ENCODE measurements around the gene HERC4.
A peak's percentile ranks its signal among the peaks of the same experiment; 100 is the strongest.
"Not testable (repeated sequence)": the region's sequence is repeated elsewhere in the genome, so short reads cannot be mapped to it uniquely, and the experiment has no call there.

The HERC4 gene

DNA sequence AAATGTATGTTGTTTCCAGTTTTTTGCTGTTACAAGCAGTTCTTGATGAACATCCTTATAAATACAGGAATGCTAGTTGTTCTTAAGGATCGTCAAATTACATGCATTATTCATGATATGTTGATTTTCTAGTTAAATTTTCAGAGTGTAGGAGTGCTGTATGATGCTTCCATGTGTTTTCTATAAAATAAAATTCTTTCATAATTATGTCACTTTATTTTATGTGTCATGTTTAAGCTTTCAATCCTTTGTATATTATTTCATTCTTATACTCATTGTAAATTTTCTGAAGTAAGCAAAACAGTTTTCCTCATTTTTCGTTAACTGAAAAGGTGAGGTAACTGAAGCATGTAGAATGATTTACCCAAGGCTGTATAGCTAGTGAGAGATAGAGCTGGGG is 17.4 kb upstream of the HERC4 start:
- no peak for DNase-seq (ENCODE audit: low spot score)

DNA sequence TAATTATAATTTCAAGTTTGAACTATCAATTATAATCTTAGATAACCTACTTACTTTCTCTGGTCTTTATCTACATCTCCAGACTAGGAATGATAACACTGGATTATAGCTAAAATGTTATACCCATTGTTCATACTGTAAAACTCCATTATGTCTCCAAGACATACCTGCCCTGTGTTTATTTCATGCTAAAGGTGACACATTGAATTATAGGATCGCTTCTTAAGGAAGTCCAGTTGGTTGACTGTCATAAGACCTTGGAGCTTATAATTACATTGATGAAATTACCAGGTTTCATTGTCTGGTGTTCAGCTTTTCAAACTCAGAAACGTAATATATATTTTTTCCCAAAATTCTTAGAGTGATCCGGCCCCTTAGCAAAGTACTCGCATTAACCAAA is 15.5 kb upstream of the HERC4 start:
- no peak for DNase-seq (ENCODE audit: low spot score)

DNA sequence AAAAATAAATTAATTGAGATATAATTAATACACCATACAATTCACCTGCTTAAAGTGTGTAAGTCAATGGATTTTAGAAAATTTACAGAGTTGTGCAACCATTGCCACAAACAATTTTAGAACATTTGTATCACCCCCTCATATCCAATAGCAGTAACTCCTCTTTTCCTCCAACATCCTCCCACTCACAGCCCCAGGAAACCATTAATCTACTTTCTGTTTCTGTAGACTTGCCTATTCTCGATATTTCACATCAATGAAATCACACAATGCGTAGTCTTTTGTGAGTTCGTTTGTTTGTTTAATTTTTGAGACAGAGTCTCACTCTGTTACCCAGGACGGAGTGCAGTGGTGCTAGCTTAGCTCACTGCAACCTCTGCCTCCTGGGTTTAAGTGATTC is 13.7 kb upstream of the HERC4 start:
- DNase-seq (ENCODE audit: low spot score) = no peak

DNA sequence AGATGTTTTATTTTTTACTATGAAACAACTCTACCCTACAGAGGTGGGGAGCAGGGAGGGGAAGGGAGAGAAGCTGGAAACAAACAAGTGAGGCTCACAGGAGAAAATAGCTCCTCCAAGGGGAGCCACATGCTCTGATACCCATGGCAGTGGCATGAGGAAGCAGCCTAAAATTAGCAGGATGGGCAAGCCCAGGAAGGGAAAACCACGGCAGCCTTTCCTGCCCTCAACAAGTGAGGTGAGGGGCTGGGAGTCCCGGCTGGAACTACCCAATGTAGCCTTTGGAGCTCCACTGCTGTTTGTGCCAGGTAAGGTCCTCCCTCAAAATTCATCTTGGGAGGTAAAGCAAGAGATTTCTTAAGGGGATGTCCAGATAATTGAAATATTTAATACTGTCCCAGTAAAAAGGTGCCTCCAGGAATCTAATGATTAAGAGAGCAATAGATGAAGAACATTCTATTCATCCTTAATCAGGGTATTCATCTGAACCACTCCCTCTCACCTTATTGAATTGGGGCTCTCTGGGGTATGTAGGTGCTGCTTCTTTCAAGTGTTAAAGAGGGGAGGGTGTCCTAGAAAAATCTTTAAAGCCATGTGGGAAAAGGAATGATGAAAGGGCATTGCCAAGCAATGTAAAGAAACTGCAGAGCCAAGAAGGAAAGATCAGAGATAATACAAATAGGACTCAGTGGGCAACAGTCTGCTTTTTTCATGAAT is 12.8 kb upstream of the HERC4 start:
- DNase-seq (ENCODE audit: low spot score) = no peak

DNA sequence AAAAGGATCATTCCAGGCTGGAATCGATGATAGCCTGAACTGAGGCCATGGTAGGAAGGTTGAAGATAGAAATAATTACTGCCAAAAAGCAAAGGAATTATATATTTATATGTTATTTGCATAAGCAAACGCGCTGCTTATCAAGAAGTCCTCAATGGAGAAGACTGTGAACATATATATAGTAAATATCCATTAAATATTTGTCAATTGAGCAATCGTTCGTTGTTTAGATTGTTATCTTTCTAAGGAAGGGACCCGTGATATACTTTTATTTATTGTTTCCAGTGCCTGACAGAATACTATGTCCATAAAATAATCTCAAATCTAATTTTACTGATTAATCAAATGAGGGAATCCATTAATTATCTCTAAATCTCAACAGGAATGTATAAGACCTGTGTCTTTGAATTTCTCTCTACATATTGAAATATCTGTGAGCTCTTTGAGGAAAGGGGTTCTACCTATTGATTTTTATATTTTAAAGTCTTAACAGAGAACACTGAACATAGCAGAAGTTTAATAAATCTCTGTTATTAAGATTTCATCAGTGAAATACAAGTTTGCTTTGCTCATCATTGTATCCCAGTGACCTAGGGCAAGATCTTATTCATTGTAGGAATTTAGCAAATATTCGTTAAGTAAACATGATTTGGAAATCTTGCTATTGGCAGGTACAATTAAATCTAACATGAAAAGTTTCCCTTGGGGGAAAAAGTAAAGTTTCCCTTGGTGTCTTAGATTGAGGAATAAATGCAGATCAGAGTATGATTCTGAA is 12.0 kb upstream of the HERC4 start:
- no peak for DNase-seq (ENCODE audit: low spot score)

DNA sequence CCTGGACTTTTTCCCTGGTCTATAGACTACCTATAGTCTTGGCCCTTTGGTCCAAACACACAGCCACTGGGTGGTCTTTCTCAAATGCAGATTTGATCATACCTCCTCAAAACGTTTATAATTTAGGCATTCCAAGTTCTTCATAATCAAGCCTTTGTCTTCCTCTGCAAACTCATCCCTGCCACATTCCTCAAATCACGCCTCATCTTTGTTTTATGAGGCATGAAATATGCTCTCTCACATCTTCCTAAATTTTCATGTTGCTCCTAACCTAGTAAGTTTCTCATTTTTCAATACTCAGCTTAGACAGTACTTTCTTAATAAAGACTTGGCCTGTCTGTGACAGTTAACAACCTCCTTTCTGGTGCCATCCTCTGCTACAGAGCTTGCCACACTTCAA is 10.9 kb upstream of the HERC4 start:
- no peak for DNase-seq (ENCODE audit: low spot score)

DNA sequence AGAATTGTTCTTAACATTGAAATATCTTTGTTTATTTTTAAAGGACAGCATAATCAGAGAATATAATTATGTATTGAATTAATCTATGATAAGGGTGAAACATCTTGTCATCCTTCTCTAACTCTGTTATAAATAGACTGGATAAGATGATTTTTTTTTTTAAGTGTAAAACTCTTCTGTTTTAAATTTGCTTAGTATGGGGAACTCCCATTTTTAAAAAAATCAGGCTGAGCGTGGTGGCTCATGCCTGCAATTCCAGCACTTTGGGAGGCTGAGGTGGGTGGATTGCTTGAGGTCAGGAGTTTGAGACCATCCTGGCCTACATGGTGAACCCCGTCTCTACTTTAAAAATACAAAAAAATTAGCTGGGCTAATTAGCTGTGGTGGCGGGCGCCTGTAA is 9.4 kb upstream of the HERC4 start:
- no peak for DNase-seq (ENCODE audit: low spot score)

DNA sequence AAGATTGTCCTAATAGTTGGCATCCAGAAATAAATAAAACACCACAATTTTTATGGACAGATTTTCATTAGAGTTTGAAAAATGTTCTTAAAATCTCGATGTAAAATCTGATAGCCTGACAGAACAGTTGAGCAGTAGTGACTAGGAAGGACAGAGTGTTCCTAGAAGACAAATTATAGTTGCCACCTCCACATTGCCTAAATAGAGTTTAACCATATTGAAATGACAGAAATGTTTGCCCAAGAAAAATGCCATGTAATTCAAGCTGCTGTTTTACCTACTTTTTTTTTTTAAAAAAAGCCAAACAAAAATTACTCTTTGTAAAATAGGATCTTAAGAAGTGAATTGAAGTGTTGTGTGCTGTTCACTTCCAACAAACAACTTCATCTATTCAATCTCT is 8.9 kb upstream of the HERC4 start:
- no peak for DNase-seq (ENCODE audit: low spot score)

DNA sequence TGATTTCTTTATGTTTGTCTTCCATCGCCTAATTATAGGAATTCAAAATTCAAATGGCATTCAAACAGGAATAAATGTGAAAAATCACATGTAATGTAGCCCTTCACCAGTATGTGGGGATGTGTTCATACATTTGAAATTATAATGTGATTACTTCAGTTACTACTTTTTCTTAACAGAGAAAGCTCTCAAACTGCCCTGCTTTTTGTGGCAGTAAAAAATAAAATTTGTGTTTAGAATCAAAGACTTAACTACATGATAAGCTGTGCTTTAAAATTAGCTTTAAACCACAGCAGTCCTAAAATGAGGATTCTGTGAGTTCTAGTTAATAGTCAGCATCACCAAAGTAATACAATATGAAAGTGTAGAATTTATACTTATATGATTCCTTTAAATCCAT is 7.8 kb upstream of the HERC4 start:
- DNase-seq (ENCODE audit: low spot score) = no peak

DNA sequence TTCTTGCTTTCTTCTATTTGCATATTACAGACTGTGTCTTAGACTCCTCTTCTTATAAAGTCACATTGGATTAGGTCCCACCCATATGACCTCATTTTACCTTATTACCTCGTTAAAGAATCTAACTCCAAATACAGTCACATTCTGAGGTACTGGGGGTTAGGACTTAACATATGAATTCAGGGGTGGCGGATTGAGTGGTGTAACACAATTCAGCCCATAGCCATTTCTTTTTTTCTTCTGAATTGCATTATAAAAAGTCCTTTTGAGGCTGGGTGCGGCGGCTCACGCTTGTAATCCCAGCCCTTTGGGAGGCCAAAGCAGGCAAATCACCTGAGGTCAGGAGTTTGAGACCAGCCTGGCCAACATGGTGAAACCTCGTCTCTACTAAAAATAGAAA is 6.8 kb upstream of the HERC4 start:
- no peak for DNase-seq (ENCODE audit: low spot score)

DNA sequence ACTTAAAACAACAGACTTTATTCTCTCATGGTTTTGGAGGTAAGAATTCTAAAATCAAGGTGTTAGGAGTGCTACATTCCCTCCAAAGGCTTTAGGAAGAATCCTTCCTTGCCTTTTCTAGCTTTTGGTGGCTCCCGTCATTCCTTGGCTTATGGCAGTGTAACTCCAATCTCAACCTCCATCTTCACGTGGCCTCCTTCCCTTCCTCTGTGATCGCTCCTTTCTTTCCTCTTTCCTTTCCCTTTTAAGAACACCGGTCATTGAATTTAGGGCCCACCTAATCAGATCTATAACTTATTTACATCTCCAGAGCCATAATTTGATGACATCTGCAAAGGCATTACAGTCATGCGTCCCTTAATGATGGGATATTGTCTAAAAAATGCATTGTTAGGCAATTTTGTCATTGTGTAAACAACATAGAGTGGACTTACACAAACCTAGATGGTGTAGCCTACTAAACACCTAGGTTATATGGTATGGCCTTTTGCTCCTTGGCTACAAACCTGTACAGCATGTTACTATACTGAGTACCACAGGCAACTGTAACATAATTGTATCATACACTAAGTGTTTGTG is 5.9 kb upstream of the HERC4 start:
- peak; percentile 38 for DNase-seq (ENCODE audit: low spot score)

DNA sequence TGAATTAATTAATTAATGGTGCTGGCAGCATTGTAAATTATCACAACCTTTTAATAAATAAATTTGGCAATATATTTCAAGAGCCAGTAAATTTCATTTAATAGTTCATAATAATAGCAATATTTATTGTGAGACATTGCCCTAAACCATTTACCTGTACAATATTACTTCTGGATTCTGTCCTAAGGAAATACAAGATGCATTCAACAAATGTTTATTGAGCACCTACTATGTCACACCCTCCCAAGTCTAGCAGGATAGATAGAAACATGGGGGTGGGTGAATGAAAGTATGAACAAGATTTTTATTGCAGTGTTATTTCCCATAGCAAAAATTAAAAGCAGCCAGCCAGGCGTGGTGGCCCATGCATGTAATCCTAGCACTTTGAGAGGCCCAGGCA is 4.4 kb upstream of the HERC4 start:
- no peak for DNase-seq (ENCODE audit: low spot score)

DNA sequence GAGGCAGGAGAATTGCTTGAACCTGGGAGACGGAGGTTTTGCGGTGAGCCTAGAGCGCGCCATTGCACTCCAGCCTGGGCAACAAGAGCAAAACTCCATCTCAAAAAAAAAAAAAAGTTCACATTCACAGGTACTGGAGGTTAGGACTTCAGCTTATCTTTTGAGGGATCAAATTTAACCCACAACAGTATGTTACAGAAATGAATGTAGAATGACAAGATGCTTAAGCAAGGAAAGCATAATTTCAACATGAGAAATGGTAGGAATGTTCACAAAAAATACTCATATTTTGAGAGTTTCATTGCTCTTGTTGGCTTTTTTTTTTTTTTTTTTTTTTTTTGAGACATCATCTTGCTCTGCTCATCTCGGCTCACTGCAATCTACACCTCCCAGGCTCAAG is 1.9 kb upstream of the HERC4 start:
- no peak for DNase-seq (ENCODE audit: low spot score)

DNA sequence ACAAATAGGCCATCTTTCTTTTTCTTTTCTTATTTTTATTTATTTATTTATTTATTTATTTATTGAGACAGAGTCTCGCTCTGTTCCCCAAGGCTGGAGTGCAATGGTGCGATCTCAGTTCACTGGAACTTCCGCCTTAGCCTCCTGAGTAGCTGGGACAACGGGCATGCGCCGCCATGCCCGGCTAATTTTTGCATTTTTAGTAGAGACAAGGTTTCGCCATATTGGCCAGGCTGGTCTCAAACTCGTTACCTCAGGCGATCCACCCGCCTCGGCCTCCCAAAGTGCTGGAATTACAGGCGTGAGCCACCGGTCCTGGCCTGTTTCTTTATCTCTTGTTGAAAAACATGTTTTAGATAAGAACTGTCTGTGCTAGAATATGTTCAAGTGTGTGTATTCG is 998 bp upstream of the HERC4 start:
- DNase-seq (ENCODE audit: low spot score) = not testable (repeated sequence)

DNA sequence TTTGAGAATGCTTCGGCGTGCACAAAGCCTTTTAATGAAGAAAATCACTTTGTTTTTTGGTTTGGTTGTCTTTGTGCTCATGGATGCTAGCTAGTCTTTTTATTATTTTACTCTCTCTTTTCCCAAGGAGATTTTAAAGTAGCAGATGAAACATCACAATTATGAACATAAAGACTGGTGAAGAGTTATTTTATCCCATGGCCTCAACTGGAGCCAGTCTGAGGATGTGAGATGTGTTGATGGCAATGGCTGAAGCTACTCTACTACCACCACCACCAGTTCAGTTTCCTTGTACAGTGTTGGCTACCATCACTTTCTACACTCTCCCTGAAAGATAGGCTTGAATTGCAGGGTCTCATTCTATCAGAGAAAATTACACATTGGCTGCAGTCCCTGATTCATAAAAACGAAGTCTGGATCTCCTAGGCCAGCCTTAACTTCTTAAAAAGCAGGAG is 494 bp upstream of the HERC4 start:
- DNase-seq (ENCODE audit: low spot score) = no peak

DNA sequence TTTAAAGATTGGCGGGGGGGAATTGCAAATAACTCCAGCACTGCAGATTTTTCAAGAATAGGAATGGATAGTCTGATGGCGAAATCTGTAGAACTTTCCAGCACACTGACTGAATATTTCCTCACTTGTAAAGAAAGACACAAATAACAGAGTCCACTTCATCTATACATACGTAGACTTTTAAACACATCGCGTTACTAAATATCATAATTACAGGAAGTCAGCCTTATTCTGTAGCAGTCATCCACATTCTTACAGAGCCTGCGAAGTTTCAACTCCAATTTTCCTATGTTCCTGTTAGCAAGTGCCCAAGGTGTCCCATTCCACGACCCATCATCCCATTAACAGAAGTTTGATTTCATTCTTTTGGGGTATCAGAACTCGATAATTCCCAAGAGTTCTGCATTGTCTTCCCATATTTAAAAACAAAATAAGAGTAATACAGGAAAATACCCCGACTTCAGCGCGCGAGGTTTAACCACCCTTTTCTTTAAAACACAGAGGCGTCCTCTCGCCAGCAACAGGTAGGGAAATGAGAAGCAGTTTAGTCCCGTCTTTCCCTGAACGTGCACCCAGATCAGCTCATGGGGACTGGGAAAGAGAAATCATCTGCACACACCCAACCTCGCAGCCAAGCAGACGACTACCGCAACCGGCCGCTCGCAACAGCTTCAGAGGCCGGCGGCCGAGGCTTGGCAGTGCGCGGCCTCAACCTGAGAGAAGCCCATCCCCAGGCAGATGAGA is 880 bp downstream of the HERC4 start:
- DNase-seq (ENCODE audit: low spot score) = no peak

DNA sequence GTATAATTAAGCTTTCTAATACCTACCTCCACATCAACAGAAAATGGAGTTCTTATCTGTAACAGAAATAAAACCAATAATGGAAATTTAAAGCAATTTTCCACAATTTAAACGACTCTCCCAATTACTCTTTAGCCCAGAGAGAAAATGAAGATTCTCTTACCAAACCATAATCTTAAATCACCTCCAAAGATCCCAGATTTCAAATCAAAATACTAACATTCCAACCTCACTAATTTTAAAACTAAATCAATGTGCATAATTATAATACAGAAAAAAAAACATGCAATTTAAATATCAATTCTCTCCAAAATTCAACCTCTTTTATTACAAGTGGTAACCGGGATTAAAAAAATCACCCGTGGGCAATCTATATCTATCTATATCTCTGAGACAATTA is 1.5 kb downstream of the HERC4 start:
- DNase-seq (ENCODE audit: low spot score) = no peak

DNA sequence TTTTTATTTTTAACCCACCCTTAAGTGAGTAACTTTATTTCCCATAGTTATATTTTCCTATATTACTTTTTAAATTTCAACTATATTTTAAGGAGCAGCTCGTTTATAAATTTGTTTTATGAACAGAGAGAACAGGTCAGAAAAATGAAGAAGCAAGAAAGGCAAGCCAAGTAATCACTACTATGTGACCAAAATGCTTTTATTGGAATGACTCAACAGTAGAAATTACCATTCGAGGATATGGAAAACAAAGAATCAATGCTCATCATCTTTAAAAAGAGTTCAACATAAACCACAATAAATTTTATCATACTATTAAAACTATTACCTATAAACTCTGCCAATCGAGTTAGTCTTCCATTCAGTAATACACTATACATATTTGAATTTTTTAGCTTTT is 7.6 kb downstream of the HERC4 start:
- DNase-seq (ENCODE audit: low spot score) = no peak

DNA sequence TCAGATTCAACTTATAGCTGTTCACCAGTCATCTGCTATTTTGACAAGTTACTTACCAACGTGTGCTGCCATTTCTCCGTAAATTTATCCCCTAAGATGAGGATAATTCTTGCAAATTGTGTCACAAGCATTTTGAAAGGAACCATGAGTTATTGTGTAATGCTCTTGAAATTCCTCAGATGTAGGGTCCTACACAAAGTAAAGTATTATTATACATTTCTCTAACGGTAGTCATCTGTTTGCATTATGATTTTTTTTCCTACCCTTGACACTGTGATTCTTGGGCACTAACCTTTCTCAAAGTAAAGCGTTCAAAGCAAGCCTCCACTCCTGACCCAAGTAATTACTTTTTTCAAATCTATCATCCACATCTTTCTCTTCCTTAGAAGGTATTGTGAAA is 8.1 kb downstream of the HERC4 start:
- no peak for DNase-seq (ENCODE audit: low spot score)

DNA sequence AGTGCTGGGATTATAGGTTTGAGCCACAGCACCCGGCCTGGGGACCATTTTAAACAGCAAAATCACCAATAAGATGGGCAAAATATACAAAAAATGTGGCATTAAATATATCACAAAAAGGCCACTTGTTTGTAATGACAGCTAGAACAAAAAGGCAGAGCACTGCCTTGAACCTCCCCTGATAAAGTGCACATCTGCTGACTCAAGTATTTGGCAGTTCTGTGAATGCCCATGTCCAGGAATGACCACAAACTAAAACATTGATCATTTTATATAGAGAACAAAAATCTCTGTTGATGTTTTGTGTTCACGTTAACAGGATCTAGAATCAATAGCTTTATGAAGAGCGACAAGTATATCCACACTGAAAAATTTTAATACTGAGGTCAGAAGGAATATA is 21.5 kb downstream of the HERC4 start:
- no peak for DNase-seq (ENCODE audit: low spot score)

DNA sequence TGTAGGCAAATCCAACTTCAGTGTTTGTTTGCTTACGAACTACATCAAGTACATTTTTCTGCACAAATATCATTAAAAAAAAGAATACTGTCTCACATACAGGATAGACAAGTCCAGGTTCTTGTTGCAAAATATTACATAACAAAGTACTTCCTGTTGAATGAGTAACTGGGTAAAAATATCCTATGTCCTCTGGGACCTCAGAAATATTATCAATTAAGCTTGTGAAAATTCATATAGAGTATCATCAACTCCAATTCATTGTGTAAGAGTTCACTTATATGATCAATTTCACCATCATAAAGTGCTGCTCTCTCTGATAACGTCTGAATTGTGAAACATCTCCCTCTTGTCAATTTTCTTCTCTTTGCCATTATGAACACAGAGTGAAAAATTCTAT is 22.6 kb downstream of the HERC4 start:
- no peak for DNase-seq (ENCODE audit: low spot score)
